HG03520 (cell line): ENCODE data around the gene NMNAT1.
A peak's percentile ranks its signal among the peaks of the same experiment; 100 is the strongest.
"Not testable (repeated sequence)": the region's sequence is repeated elsewhere in the genome, so short reads cannot be mapped to it uniquely, and the experiment has no call there.

Experiments
- ATAC-seq: cut with Tn5 transposase; IDR thresholded peaks from one replicate; pipeline ENCODE4 v1.9.1; 2021; ENCODE audit warnings: mild to moderate bottlenecking, moderate library complexity; ENCODE audit not compliant: unreplicated experiment

NMNAT1 gene

GRCh38 chr1:9942939-9943788 is at the start of gene NMNAT1, which contains the start of gene LZIC:
TSS of gene NMNAT1 (plus strand) at chr1:9943475. CDS start at chr1:9972074, 28,599 bp downstream.
TSS of gene LZIC (minus strand) at chr1:9943391. CDS start at chr1:9936619, 6,772 bp downstream.
- ATAC-seq, result peak; percentile 86

- no peak for ATAC-seq
Measured at GRCh38 chr1:9894115-9894514, 49.2 kb upstream of the NMNAT1 start.

GRCh38 chr1:9900142-9901043 is 42.9 kb upstream of the NMNAT1 start:
- ATAC-seq, result no peak

GRCh38 chr1:9901148-9902059 is 41.9 kb upstream of the NMNAT1 start:
- ATAC-seq, result no peak

GRCh38 chr1:9902060-9902452 is 41.2 kb upstream of the NMNAT1 start:
- no peak for ATAC-seq

GRCh38 chr1:9903801-9904527 is 39.3 kb upstream of the NMNAT1 start:
- ATAC-seq, result no peak

GRCh38 chr1:9904596-9904995 is 38.7 kb upstream of the NMNAT1 start:
- no peak for ATAC-seq

- no peak for ATAC-seq
Measured at GRCh38 chr1:9905010-9905409, 38.3 kb upstream of the NMNAT1 start.

- no peak for ATAC-seq
Measured at GRCh38 chr1:9906466-9906865, 36.8 kb upstream of the NMNAT1 start.

GRCh38 chr1:9907441-9907840 is 35.8 kb upstream of the NMNAT1 start:
- ATAC-seq, result no peak

GRCh38 chr1:9908871-9909233 is 34.4 kb upstream of the NMNAT1 start:
- ATAC-seq, result no peak

- ATAC-seq, result no peak
Measured at GRCh38 chr1:9909234-9910046, 33.8 kb upstream of the NMNAT1 start.

- peak; percentile 70 for ATAC-seq
Measured at GRCh38 chr1:9910076-9910422, 33.2 kb upstream of the NMNAT1 start, which contains the start of gene CTNNBIP1. TSS of gene CTNNBIP1 (minus strand) at chr1:9910269. CDS start at chr1:9872064, 38,205 bp downstream.

GRCh38 chr1:9910423-9911178 is 32.7 kb upstream of the NMNAT1 start:
- peak; percentile 95 for ATAC-seq

- no peak for ATAC-seq
Measured at GRCh38 chr1:9912264-9912936, 30.9 kb upstream of the NMNAT1 start.

GRCh38 chr1:9914610-9914937 is 28.7 kb upstream of the NMNAT1 start:
- no peak for ATAC-seq

GRCh38 chr1:9916452-9916851 is 26.8 kb upstream of the NMNAT1 start:
- no peak for ATAC-seq

GRCh38 chr1:9917495-9917894 is 25.8 kb upstream of the NMNAT1 start:
- ATAC-seq, result not testable (repeated sequence)
